Measurements from ENCODE around the gene PGS1. TPM values are rescaled to one million over a fixed set of nuclear protein-coding genes. Genes with fewer than 3 reads are reported as not detected.

Gene PGS1
- total and polyA plus RNA-seq, 5 donors: 13.9 to 22.2 (median 20.2) TPM

DNA sequence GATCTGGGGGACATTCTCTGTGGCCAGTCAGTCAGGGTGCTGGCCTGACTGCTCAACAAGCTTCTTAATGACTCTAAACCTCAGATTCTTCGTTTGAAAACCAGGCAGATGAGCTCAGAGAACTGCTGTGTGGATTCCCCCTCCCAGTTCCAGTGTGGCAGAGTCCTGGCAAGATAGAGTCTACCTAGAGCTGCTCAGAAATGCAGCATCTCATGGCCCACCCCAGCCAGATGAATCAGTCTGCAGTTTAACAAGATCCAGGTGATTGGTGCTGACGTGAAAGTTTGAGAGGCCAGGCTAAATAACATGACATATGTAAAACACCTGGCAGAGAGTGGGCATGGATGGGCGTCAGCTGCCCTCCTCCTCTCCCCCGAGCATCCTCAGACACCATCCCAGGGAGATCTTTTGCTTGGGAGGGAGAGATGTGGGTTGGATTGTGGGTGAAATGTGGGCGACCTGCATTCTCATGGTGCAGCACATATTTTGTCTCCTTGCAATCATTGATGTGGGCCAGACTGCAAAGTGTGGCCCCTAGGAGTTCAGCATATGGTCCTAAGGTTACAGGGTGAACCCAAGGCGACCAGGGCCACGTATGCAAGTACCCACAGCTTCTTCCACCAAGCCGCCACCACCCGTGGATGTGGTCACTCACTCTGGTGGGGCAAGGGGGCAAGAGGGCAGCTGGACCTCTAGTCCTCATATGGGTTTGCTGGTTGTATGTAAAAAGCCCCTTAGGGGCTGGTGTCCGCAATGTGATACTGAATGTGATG is 38.1 kb upstream of the PGS1 start:
- intact Hi-C loops (cut with DNase I): no loop called here
- ATAC-seq (no peak), DNase-seq (peak in 1 of 3 donors; percentile 38)
- H3K4me3 ChIP-seq (ENCODE audit: low read length): no peak overlapping the region
- WGBS: 84% methylated on average over 10 of the region's 10 CpGs
- H3K9me3 ChIP-seq (ENCODE audit: control insufficient read depth, low read length): no peaks in the 10 kb centered on the region
- H3K27ac ChIP-seq (ENCODE audit: low read length): no peak overlapping the region
- H3K4me1 ChIP-seq (ENCODE audit: control insufficient read depth, insufficient read depth, low read length): peaks cover 18% of the 10 kb centered on the region
- H3K27me3 ChIP-seq (ENCODE audit: control insufficient read depth, insufficient read depth): no peaks in the 10 kb centered on the region

DNA sequence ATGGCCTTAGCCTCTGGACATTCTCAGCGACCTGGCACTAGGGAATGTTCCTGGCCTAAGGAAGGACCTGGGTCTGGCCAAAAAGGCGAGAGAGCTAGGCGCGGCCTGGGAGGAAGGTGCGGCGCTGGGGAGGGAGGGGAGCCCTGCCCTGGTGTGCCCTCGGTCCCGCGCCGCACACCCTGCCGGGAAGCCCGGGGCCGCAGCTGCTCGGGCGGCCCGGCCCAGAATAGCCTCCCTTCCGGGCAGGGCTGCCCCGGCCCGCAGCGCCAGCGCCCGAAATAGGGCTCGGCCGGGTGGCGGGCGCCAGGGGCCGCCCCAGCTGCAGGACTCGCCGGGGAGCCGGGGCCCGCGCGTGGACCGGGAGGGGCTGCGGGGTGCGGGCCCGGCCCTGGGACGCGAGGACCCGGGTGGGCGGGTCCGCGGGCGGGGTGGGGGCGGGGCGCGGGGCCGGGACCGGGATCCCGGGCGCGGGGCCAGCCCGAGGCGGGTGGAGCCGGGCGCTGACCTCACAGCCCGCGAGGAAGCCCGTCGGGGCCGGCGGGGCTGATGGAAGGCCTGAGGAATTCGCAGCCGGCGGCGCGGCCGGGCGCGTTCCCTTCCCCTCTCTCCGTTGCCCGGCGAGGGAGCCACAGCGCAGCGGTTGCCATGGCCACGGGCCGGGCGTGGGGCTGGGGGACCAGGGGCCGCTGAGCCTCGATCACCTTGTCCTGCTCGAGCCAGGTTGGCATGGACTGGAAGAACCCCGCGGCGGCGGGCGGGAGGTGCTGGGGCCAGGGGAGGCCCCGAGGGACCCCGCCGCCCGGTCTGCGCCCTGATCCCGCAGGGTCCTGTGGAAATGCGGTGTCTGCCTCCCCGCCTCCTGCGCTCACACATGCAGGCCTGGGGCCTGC is 36.6 kb upstream of the PGS1 start:
- no peaks in the 10 kb centered on the region for H3K27me3 ChIP-seq (ENCODE audit: control insufficient read depth, insufficient read depth)
- whole genome bisulfite sequencing: 5% methylated on average over 95 of the region's 95 CpGs
- H3K27ac ChIP-seq (ENCODE audit: low read length): peak overlapping the region; percentile 84
- ATAC-seq (peak; percentile 77 to 78), DNase-seq (peak; percentile 87 to 95 (median 94))
- H3K9me3 ChIP-seq (ENCODE audit: control insufficient read depth, low read length): no peaks in the 10 kb centered on the region
- intact Hi-C loops (cut with DNase I): no loop called here
- H3K4me1 ChIP-seq (ENCODE audit: control insufficient read depth, insufficient read depth, low read length): peaks cover 21% of the 10 kb centered on the region
- H3K4me3 ChIP-seq (ENCODE audit: low read length): peak overlapping the region; percentile 23

DNA sequence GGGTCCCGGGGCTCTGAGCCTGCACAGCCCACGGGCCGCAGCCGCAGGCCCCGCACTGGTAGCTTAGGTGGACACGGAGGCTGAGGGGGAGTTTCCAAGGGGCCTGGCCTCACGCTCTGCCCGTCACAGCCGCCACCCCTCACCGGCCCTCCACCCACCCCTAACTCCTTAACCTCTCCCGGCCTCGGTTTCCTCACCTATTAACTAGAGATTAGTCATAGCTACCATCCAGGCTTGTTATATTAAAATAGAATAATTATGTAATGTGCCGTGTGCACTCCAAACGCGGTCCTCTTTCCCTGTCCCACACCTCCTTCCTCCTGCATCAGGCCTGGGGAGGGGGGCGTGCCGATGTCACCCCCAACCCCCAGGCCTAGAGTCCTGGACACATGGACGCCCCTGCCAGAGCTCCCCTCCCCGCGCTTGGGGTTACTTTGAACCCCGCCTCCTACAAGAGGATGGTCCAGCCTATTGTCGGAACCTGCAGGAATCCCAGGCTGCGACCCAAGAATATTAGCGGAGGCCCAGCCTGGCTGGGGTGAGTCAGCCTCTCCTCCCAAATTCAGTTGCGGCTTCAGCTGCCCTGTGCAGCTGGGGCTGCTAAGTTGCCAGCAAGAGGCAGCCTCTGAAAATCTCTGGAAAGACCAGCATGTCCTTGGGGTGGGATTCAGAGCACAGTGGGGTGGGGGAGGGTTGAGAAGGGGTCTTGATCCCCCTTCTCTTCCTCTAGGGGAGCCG is 35.8 kb upstream of the PGS1 start:
- intact Hi-C loops (cut with DNase I): no loop called here
- Histone ChIP-seq H3K4me1 (ENCODE audit: control insufficient read depth, insufficient read depth, low read length) (peaks cover 21% of the 10 kb centered on the region), H3K4me3 (ENCODE audit: low read length) (peak overlapping the region; percentile 23), H3K9me3 (ENCODE audit: control insufficient read depth, low read length) (no peaks in the 10 kb centered on the region), H3K27me3 (ENCODE audit: control insufficient read depth, insufficient read depth) (no peaks in the 10 kb centered on the region), H3K27ac (ENCODE audit: low read length) (peak overlapping the region; percentile 84)
- peak; percentile 85 to 86 (median 85) for DNase-seq
- WGBS: 25% methylated on average over 26 of the region's 26 CpGs
- ATAC-seq: peak; percentile 57 to 81

DNA sequence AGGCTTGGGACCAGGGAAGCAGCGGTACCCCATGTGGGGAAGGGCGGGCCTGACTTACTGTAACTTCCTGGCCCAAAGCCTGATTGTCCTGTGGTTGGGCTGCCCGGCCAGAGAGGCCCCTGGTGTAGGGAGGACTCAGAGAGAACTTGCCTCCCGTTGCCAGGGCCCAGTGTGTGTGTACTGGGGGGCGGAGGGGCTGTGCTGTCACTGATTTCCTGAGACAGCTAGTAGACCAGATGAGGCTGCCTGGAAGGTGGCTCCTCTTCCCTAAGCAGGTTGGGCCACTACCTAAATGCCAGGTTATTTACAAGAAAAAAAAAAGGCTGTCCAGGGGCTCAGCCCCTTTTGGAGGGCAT is 35.3 kb upstream of the PGS1 start:
- no peaks in the 10 kb centered on the region for H3K27me3 ChIP-seq (ENCODE audit: control insufficient read depth, insufficient read depth)
- peaks cover 21% of the 10 kb centered on the region for H3K4me1 ChIP-seq (ENCODE audit: control insufficient read depth, insufficient read depth, low read length)
- DNase-seq (peak; percentile 91 to 92 (median 91)), ATAC-seq (peak; percentile 76 to 80)
- intact Hi-C loops (cut with DNase I): no loop called here
- H3K4me3 ChIP-seq (ENCODE audit: low read length): no peak overlapping the region
- H3K27ac ChIP-seq (ENCODE audit: low read length): peak overlapping the region; percentile 84
- 15% methylated on average over 5 of the region's 5 CpGs for WGBS
- H3K9me3 ChIP-seq (ENCODE audit: control insufficient read depth, low read length): no peaks in the 10 kb centered on the region

GRCh38 chr17:78343543-78344201 is 34.8 kb upstream of the PGS1 start:
- 79% methylated on average over 19 of the region's 19 CpGs for WGBS
- intact Hi-C loops (cut with DNase I): no loop called here
- DNase-seq (peak in 2 of 3 donors; percentile 64 to 76), ATAC-seq (no peak)
- Histone ChIP-seq H3K9me3 (ENCODE audit: control insufficient read depth, low read length) (no peaks in the 10 kb centered on the region), H3K4me3 (ENCODE audit: low read length) (no peak overlapping the region), H3K4me1 (ENCODE audit: control insufficient read depth, insufficient read depth, low read length) (peaks cover 21% of the 10 kb centered on the region), H3K27ac (ENCODE audit: low read length) (peak overlapping the region; percentile 84), H3K27me3 (ENCODE audit: control insufficient read depth, insufficient read depth) (no peaks in the 10 kb centered on the region)

DNA sequence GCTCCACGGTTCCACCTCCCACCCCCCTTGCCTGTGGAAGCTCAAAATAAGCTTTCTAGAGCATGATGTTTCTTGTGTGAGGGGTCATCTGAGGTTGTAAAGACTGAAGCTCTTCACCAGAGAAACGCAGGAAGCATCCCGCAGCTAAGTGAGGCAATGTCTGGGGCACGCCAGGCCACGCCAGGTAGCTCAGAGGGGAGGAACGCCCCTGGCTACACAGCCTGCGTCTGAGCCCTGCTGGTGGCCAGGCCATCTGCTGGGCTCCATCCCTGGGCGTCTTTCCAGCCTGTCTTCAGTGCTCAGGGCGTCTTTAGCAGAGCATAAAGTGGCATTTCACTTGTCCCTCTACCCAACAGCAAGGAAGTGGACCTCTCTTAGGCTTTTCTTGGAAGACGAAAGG is 33.8 kb upstream of the PGS1 start:
- WGBS: 85% methylated on average over 10 of the region's 10 CpGs
- ATAC-seq: no peak
- no peak overlapping the region for H3K27ac ChIP-seq (ENCODE audit: low read length)
- H3K9me3 ChIP-seq (ENCODE audit: control insufficient read depth, low read length): no peaks in the 10 kb centered on the region
- no peak overlapping the region for H3K4me3 ChIP-seq (ENCODE audit: low read length)
- DNase-seq: no peak
- intact Hi-C loops (cut with DNase I): no loop called here
- H3K27me3 ChIP-seq (ENCODE audit: control insufficient read depth, insufficient read depth): no peaks in the 10 kb centered on the region
- H3K4me1 ChIP-seq (ENCODE audit: control insufficient read depth, insufficient read depth, low read length): peaks cover 21% of the 10 kb centered on the region

- 69% methylated on average over 8 of the region's 8 CpGs for WGBS
- intact Hi-C loops (cut with DNase I): no loop called here
- H3K9me3 ChIP-seq (ENCODE audit: control insufficient read depth, low read length): no peaks in the 10 kb centered on the region
- peak in 1 of 3 donors; percentile 49 for DNase-seq
- H3K4me1 ChIP-seq (ENCODE audit: control insufficient read depth, insufficient read depth, low read length): peaks cover 21% of the 10 kb centered on the region
- no peak overlapping the region for H3K4me3 ChIP-seq (ENCODE audit: low read length)
- H3K27me3 ChIP-seq (ENCODE audit: control insufficient read depth, insufficient read depth): no peaks in the 10 kb centered on the region
- no peak overlapping the region for H3K27ac ChIP-seq (ENCODE audit: low read length)
- ATAC-seq: no peak
Measured at GRCh38 chr17:78345172-78345571, 33.3 kb upstream of the PGS1 start.

DNA sequence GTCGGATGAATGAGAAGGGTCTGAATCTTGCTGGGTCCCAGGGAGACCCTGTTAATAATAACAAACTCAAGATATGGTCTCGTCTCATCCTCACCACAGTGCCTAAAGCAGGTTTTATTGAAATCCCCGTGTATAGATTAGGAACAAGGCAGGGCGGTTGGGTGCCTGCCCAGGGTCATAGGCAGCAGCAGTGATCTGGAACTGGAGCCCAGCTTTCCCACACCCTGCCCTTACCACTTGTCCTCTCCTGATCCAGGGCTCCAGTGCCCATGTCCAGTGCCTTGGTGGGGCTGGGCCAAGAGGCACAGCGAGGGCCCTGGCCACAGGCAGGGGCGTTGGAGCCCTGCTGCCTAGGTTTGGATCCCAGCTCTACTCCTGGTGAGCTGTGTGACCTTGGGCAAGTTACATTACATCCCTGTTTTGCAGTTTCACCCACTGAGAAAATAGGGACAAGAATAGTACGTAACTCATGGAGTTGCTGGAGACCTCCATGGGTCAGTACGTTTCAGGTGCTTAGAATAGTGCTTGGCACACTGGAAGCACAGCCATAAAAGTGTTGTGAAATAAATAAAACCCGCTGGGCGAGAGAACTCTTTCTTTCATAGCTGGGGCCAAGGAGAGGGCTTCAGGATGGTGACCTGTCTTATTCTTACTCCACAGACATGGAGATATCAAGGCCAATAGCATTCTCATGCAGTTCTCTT is 32.5 kb upstream of the PGS1 start:
- H3K27ac ChIP-seq (ENCODE audit: low read length): no peak overlapping the region
- H3K27me3 ChIP-seq (ENCODE audit: control insufficient read depth, insufficient read depth): no peaks in the 10 kb centered on the region
- DNase-seq (no peak), ATAC-seq (no peak)
- H3K9me3 ChIP-seq (ENCODE audit: control insufficient read depth, low read length): no peaks in the 10 kb centered on the region
- H3K4me1 ChIP-seq (ENCODE audit: control insufficient read depth, insufficient read depth, low read length): peaks cover 21% of the 10 kb centered on the region
- H3K4me3 ChIP-seq (ENCODE audit: low read length): no peak overlapping the region
- 88% methylated on average over 10 of the region's 10 CpGs for WGBS
- intact Hi-C loops (cut with DNase I): no loop called here

GRCh38 chr17:78346605-78347250 is 31.7 kb upstream of the PGS1 start:
- Histone ChIP-seq H3K4me1 (ENCODE audit: control insufficient read depth, insufficient read depth, low read length) (peaks cover 23% of the 10 kb centered on the region), H3K27ac (ENCODE audit: low read length) (no peak overlapping the region), H3K4me3 (ENCODE audit: low read length) (no peak overlapping the region), H3K27me3 (ENCODE audit: control insufficient read depth, insufficient read depth) (no peaks in the 10 kb centered on the region), H3K9me3 (ENCODE audit: control insufficient read depth, low read length) (no peaks in the 10 kb centered on the region)
- no peak for ATAC-seq
- peak in 1 of 3 donors; percentile 27 for DNase-seq
- intact Hi-C loops (cut with DNase I): no loop called here
- 93% methylated on average over 13 of the region's 13 CpGs for WGBS

- Histone ChIP-seq H3K27ac (ENCODE audit: low read length) (no peak overlapping the region), H3K9me3 (ENCODE audit: control insufficient read depth, low read length) (no peaks in the 10 kb centered on the region), H3K4me3 (ENCODE audit: low read length) (no peak overlapping the region), H3K27me3 (ENCODE audit: control insufficient read depth, insufficient read depth) (no peaks in the 10 kb centered on the region), H3K4me1 (ENCODE audit: control insufficient read depth, insufficient read depth, low read length) (peaks cover 27% of the 10 kb centered on the region)
- intact Hi-C loops (cut with DNase I): no loop called here
- DNase-seq: peak in 2 of 3 donors; percentile 57 to 58
- WGBS: 82% methylated on average over 3 of the region's 3 CpGs
- ATAC-seq: no peak
Measured at GRCh38 chr17:78347453-78347852, 31.0 kb upstream of the PGS1 start.

All from right cardiac atrium (tissue), 5 donors.